Smooth muscle cell (in vitro differentiated cells): ENCODE measurements around the gene TRIM15. TPM values are rescaled to one million over a fixed set of nuclear protein-coding genes. Genes with fewer than 3 reads are reported as not detected.

Experiments
- DNase-seq: peaks from one replicate; lab custom pipeline; 2025; ENCODE audit not compliant: unreplicated experiment; lab: John Stamatoyannopoulos, UW
- H2AFZ ChIP-seq: fragments of 200-600 bp; sonication (generic); 2 replicates; pipeline ENCODE4 v1.6.0; 2016; ENCODE audit warnings: antibody characterized with exemption, low read depth, mild to moderate bottlenecking
- H3F3A ChIP-seq: fragments of 200-600 bp; sonication (generic); 2 replicates; pipeline ENCODE4 v1.6.0; 2017; ENCODE audit warnings: antibody characterized with exemption, low read depth
- H3K27ac ChIP-seq: fragments of 200-600 bp; sonication (generic); 2 replicates; pipeline ENCODE4 v1.5.1; 2016; ENCODE audit warnings: low read depth, mild to moderate bottlenecking
- H3K27me3 ChIP-seq: fragments of 200-600 bp; sonication (generic); 2 replicates; pipeline ENCODE4 v1.6.1; 2016; ENCODE audit warnings: low read depth, mild to moderate bottlenecking
- H3K36me3 ChIP-seq: fragments of 200-600 bp; sonication (generic); 2 replicates; pipeline ENCODE4 v1.5.1; 2016; ENCODE audit warnings: low read depth
- H3K4me1 ChIP-seq: fragments of 200-600 bp; sonication (generic); 2 replicates; pipeline ENCODE4 v1.5.1; 2016; ENCODE audit warnings: low read depth
- H3K4me2 ChIP-seq: fragments of 200-600 bp; sonication (generic); 2 replicates; pipeline ENCODE4 v1.6.0; 2016; ENCODE audit warnings: mild to moderate bottlenecking
- H3K4me3 ChIP-seq: fragments of 200-600 bp; sonication (generic); 2 replicates; pipeline ENCODE4 v1.5.1; 2016; ENCODE audit warnings: mild to moderate bottlenecking
- H3K79me2 ChIP-seq: fragments of 200-600 bp; sonication (generic); 2 replicates; pipeline ENCODE4 v1.6.0; 2016; ENCODE audit warnings: low read depth, mild to moderate bottlenecking
- H3K9ac ChIP-seq: fragments of 200-600 bp; sonication (generic); 2 replicates; pipeline ENCODE4 v1.6.0; 2016; ENCODE audit warnings: low read depth
- H3K9me3 ChIP-seq: fragments of 200-600 bp; sonication (generic); replicated peaks from 2 replicates; pipeline ENCODE4 v1.5.1; 2016; ENCODE audit warnings: low read depth
- H4K20me1 ChIP-seq: fragments of 200-600 bp; sonication (generic); 2 replicates; pipeline ENCODE4 v1.6.0; 2016; ENCODE audit warnings: low read depth
- CTCF ChIP-seq: fragments of 200-600 bp; sonication (generic); IDR thresholded peaks from 2 replicates; pipeline ENCODE4 v1.5.1; 2017; ENCODE audit warnings: borderline replicate concordance, mild to moderate bottlenecking, antibody characterized with exemption; ENCODE audit not compliant: insufficient read depth, poor library complexity, severe bottlenecking
- WGBS: methylation state at CpG from one replicate; pipeline ENCODE4 v1.1.7; 2016; ENCODE audit warnings: low lambda C conversion rate; 5-methylcytosine and 5-hydroxymethylcytosine counted together
- polyA plus RNA-seq: library from polyadenylated mRNA; unstranded; fragments of >200 nt; fragmentation: Nextera tagmentation; extraction: Ambion mirVana; gene quantifications from 2 replicates; pipeline ENCODE4 v1.2.1, GENCODE V29; 2016
- total RNA-seq: library from RNA; depleted of rRNA; stranded (reverse); fragments of >200 nt; gene quantifications from 2 replicates; pipeline ENCODE4 v1.2.3, GENCODE V29; 2014

TRIM15 gene
- total and polyA plus RNA-seq, 2 experiments from 2014 or later: not detected

GRCh38 chr6:30149858-30150550 is 13.3 kb upstream of the TRIM15 start:
- H3K27ac ChIP-seq: no peak overlapping the region
- no peak for TF ChIP-seq CTCF
- no peak overlapping the region for H3K9ac ChIP-seq
- H3F3A ChIP-seq: no peaks in the 10 kb centered on the region
- peaks cover 40% of the 10 kb centered on the region for H3K27me3 ChIP-seq
- no peak overlapping the region for H3K4me3 ChIP-seq
- no peak overlapping the region for H2AFZ ChIP-seq
- DNase-seq: no peak
- no peaks in the 10 kb centered on the region for H4K20me1 ChIP-seq
- H3K9me3 ChIP-seq: no peaks in the 10 kb centered on the region
- H3K79me2 ChIP-seq: no peaks in the 10 kb centered on the region
- H3K4me1 ChIP-seq: no peaks in the 10 kb centered on the region
- 74% methylated on average over 7 of the region's 7 CpGs for WGBS
- no peak overlapping the region for H3K4me2 ChIP-seq
- H3K36me3 ChIP-seq: no peaks in the 10 kb centered on the region

GRCh38 chr6:30150671-30151395 is 12.5 kb upstream of the TRIM15 start:
- Histone ChIP-seq H3K79me2 (no peaks in the 10 kb centered on the region), H3K9ac (no peak overlapping the region), H3K4me3 (no peak overlapping the region), H3K9me3 (no peaks in the 10 kb centered on the region), H3K4me1 (no peaks in the 10 kb centered on the region), H3F3A (no peaks in the 10 kb centered on the region), H3K27ac (no peak overlapping the region), H3K4me2 (no peak overlapping the region), H3K27me3 (peaks cover 31% of the 10 kb centered on the region), H3K36me3 (no peaks in the 10 kb centered on the region), H2AFZ (no peak overlapping the region), H4K20me1 (no peaks in the 10 kb centered on the region)
- DNase-seq: no peak
- no peak for TF ChIP-seq CTCF
- WGBS: 84% methylated on average over 10 of the region's 10 CpGs

GRCh38 chr6:30151580-30151979 is 11.8 kb upstream of the TRIM15 start:
- Histone ChIP-seq H3K4me3 (no peak overlapping the region), H3K4me2 (no peak overlapping the region), H3K9ac (no peak overlapping the region), H3K4me1 (no peaks in the 10 kb centered on the region), H3K27me3 (peaks cover 29% of the 10 kb centered on the region), H3K79me2 (no peaks in the 10 kb centered on the region), H3K27ac (no peak overlapping the region), H3F3A (no peaks in the 10 kb centered on the region), H3K9me3 (no peaks in the 10 kb centered on the region), H4K20me1 (no peaks in the 10 kb centered on the region), H3K36me3 (no peaks in the 10 kb centered on the region), H2AFZ (no peak overlapping the region)
- no peak for DNase-seq
- no peak for TF ChIP-seq CTCF
- WGBS: 85% methylated on average over 3 of the region's 3 CpGs
